ENCODE results near the gene ZNF839.

DNA sequence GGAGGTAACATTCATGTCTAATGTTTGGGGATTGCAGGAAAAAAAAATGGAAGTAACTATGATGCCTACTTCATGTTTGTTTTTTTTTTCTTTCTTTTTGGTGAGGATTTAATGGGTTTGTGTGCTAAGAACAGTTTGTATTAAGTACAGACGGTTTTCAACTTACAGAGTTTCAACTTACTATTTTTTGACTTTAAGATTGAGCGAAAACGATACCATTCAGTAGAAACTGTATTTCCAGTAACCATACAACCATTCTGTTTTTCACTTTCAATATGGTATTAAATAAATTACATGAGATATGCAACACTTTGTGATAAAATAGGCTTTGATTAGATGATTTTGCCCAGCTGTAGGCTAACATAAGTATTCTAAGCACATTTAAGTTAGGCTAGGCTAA lies 53.6 kb downstream of the ZNF839 start:
- TF ChIP-seq CTCF (IDR thresholded peaks at IDR 0.05) (no peak), POLR2A (IDR thresholded peaks at IDR 0.05) (no peak)

Measured in Peyer's patch (tissue), 4 donors.